Mesendoderm (in vitro differentiated cells): ENCODE data around the gene UBAC2.

ENCODE experiments used
- DNase-seq: peaks from one replicate; pipeline ENCODE4 v3.0.0; 2013
- H2AK5ac ChIP-seq: 2 replicates; pipeline ENCODE4 v1.6.1; 2013; ENCODE audit warnings: low read length, inconsistent platforms
- H2BK120ac ChIP-seq: 2 replicates; pipeline ENCODE4 v1.6.1; 2013; ENCODE audit warnings: low read depth, mild to moderate bottlenecking, low read length, moderate library complexity, mixed read lengths
- H2BK15ac ChIP-seq: replicated peaks from 2 replicates; pipeline ENCODE4 v1.6.1; 2013; ENCODE audit warnings: low read depth, mild to moderate bottlenecking, moderate library complexity
- H2BK5ac ChIP-seq: 2 replicates; pipeline ENCODE4 v1.6.1; 2013; ENCODE audit warnings: low read length, inconsistent platforms
- H3K18ac ChIP-seq: 2 replicates; pipeline ENCODE4 v1.6.1; 2013; ENCODE audit warnings: mild to moderate bottlenecking, low read length, mixed read lengths
- H3K23ac ChIP-seq: one replicate; pipeline ENCODE4 v1.6.1; 2013; ENCODE audit warnings: low read length
- H3K27ac ChIP-seq: 2 replicates; pipeline ENCODE4 v1.5.1; 2013; ENCODE audit warnings: low read depth, mild to moderate bottlenecking, inconsistent platforms, low read length, moderate library complexity
- H3K27me3 ChIP-seq: 2 replicates; pipeline ENCODE4 v1.6.1; 2013; ENCODE audit warnings: low read length, control low read depth, mild to moderate bottlenecking, inconsistent platforms; ENCODE audit not compliant: insufficient read depth, poor library complexity
- H3K36me3 ChIP-seq: 2 replicates; pipeline ENCODE4 v1.6.1; 2013; ENCODE audit warnings: low read length, inconsistent platforms; ENCODE audit not compliant: control insufficient read depth, insufficient read depth
- H3K4ac ChIP-seq: one replicate; pipeline ENCODE4 v1.6.1; 2013; ENCODE audit warnings: low read depth, mild to moderate bottlenecking, low read length, moderate library complexity
- H3K4me1 ChIP-seq: 2 replicates; pipeline ENCODE4 v1.6.1; 2013; ENCODE audit warnings: low read depth, low read length, inconsistent platforms; ENCODE audit not compliant: control insufficient read depth
- H3K4me2 ChIP-seq: 2 replicates; pipeline ENCODE4 v1.6.1; 2013; ENCODE audit warnings: low read length
- H3K4me3 ChIP-seq: 2 replicates; pipeline ENCODE4 v1.5.1; 2013; ENCODE audit warnings: mild to moderate bottlenecking, low read length
- H3K56ac ChIP-seq: one replicate; pipeline ENCODE4 v1.6.1; 2013; ENCODE audit warnings: low read length
- H3K79me1 ChIP-seq: 2 replicates; pipeline ENCODE4 v1.6.1; 2013; ENCODE audit warnings: low read length, inconsistent platforms
- H3K79me2 ChIP-seq: 2 replicates; pipeline ENCODE4 v1.6.1; 2013; ENCODE audit warnings: mild to moderate bottlenecking, low read length; ENCODE audit not compliant: control insufficient read depth, insufficient read depth
- H3K9ac ChIP-seq: 2 replicates; pipeline ENCODE4 v1.6.1; 2013; ENCODE audit warnings: low read length, inconsistent platforms
- H4K5ac ChIP-seq: one replicate; pipeline ENCODE4 v1.6.1; 2013; ENCODE audit warnings: low read length
- H4K8ac ChIP-seq: one replicate; pipeline ENCODE4 v1.6.1; 2013; ENCODE audit warnings: low read depth, mild to moderate bottlenecking, control low read depth, low read length, moderate library complexity
- WGBS: extraction: QIAGEN DNeasy Blood & Tissue Kit; methylation state at CpG from one replicate; pipeline ENCODE4 v1.1.7; 2013; ENCODE audit warnings: low lambda C conversion rate, missing lambda C conversion rate; ENCODE audit not compliant: insufficient coverage; ENCODE audit errors: extremely low coverage; 5-methylcytosine and 5-hydroxymethylcytosine counted together

The UBAC2 gene

GRCh38 chr13:99404005-99404755, 203.5 kb downstream of the UBAC2 start:
- Histone ChIP-seq H3K4ac (no peak overlapping the region), H4K8ac (no peak overlapping the region), H3K27ac (no peak overlapping the region), H3K9ac (no peak overlapping the region), H3K56ac (no peak overlapping the region), H3K4me1 (no peaks in the 10 kb centered on the region), H3K79me2 (no peaks in the 10 kb centered on the region), H4K5ac (no peak overlapping the region), H3K23ac (no peak overlapping the region), H3K36me3 (no peaks in the 10 kb centered on the region), H2BK120ac (no peak overlapping the region), H2AK5ac (no peak overlapping the region), H3K79me1 (no peaks in the 10 kb centered on the region), H3K18ac (no peak overlapping the region), H3K4me2 (no peak overlapping the region), H2BK5ac (no peak overlapping the region), H3K27me3 (no peaks in the 10 kb centered on the region), H3K4me3 (no peak overlapping the region), H2BK15ac (no peak overlapping the region)
- no peak for DNase-seq
- WGBS: no CpG with 5 or more reads among the region's 24 CpGs

GRCh38 chr13:99405966-99406365, 205.3 kb downstream of the UBAC2 start:
- no peak for DNase-seq
- WGBS: no CpG with 5 or more reads among the region's 15 CpGs
- Histone ChIP-seq H3K36me3 (no peaks in the 10 kb centered on the region), H3K4ac (no peak overlapping the region), H2AK5ac (no peak overlapping the region), H3K4me2 (no peak overlapping the region), H3K4me3 (no peak overlapping the region), H3K56ac (no peak overlapping the region), H3K4me1 (no peaks in the 10 kb centered on the region), H3K27ac (no peak overlapping the region), H3K79me1 (no peaks in the 10 kb centered on the region), H3K27me3 (no peaks in the 10 kb centered on the region), H3K18ac (no peak overlapping the region), H3K23ac (no peak overlapping the region), H3K79me2 (no peaks in the 10 kb centered on the region), H2BK120ac (no peak overlapping the region), H4K8ac (no peak overlapping the region), H2BK5ac (no peak overlapping the region), H3K9ac (no peak overlapping the region), H2BK15ac (no peak overlapping the region), H4K5ac (no peak overlapping the region)

- H3K79me1 ChIP-seq: no peaks in the 10 kb centered on the region
- H3K4ac ChIP-seq: no peak overlapping the region
- no peak overlapping the region for H4K8ac ChIP-seq
- no peak overlapping the region for H2BK120ac ChIP-seq
- H3K56ac ChIP-seq: no peak overlapping the region
- DNase-seq: no peak
- H3K23ac ChIP-seq: no peak overlapping the region
- no peaks in the 10 kb centered on the region for H3K27me3 ChIP-seq
- H3K27ac ChIP-seq: no peak overlapping the region
- no peaks in the 10 kb centered on the region for H3K4me1 ChIP-seq
- H3K79me2 ChIP-seq: no peaks in the 10 kb centered on the region
- no CpG with 5 or more reads among the region's 6 CpGs for WGBS
- H3K18ac ChIP-seq: no peak overlapping the region
- no peak overlapping the region for H2BK5ac ChIP-seq
- no peak overlapping the region for H3K9ac ChIP-seq
- no peak overlapping the region for H3K4me3 ChIP-seq
- no peak overlapping the region for H3K4me2 ChIP-seq
- H2BK15ac ChIP-seq: no peak overlapping the region
- H4K5ac ChIP-seq: no peak overlapping the region
- H3K36me3 ChIP-seq: no peaks in the 10 kb centered on the region
- no peak overlapping the region for H2AK5ac ChIP-seq
Measured at GRCh38 chr13:99406799-99407201, 206.1 kb downstream of the UBAC2 start.

GRCh38 chr13:99407906-99408702, 207.4 kb downstream of the UBAC2 start:
- Histone ChIP-seq H2BK120ac (no peak overlapping the region), H3K9ac (no peak overlapping the region), H3K36me3 (no peaks in the 10 kb centered on the region), H3K27me3 (no peaks in the 10 kb centered on the region), H4K8ac (no peak overlapping the region), H3K56ac (no peak overlapping the region), H3K4ac (no peak overlapping the region), H3K79me2 (no peaks in the 10 kb centered on the region), H3K4me2 (no peak overlapping the region), H4K5ac (no peak overlapping the region), H3K4me3 (no peak overlapping the region), H3K4me1 (no peaks in the 10 kb centered on the region), H2AK5ac (no peak overlapping the region), H3K27ac (no peak overlapping the region), H3K79me1 (no peaks in the 10 kb centered on the region), H3K23ac (no peak overlapping the region), H2BK15ac (no peak overlapping the region), H3K18ac (no peak overlapping the region), H2BK5ac (no peak overlapping the region)
- DNase-seq: no peak
- WGBS: no CpG with 5 or more reads among the region's 33 CpGs

DNA sequence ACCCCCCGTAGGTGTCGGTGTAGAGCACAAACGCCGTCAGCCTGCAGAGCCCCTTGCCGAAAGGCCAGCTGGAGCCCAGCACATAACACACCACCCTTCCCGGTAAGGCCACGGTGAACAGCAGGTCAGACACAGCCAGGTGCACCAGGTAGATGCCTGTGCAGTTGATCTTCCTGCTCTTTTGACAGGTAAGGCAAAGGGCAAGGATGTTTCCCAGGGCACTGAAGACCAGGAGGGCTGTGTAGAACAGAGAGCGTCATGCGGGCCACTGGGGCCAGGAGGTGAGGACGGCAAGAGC, 208.0 kb downstream of the UBAC2 start:
- no peak overlapping the region for H3K4me3 ChIP-seq
- no peak for DNase-seq

More for the DNA sequence above, 208.0 kb downstream of the UBAC2 start:
- no peak overlapping the region for H3K4me2 ChIP-seq
- no peak overlapping the region for H2BK15ac ChIP-seq
- no peaks in the 10 kb centered on the region for H3K36me3 ChIP-seq
- no peak overlapping the region for H3K56ac ChIP-seq
- no peak overlapping the region for H4K5ac ChIP-seq
- no peak overlapping the region for H3K4ac ChIP-seq
- H3K4me1 ChIP-seq: no peaks in the 10 kb centered on the region
- no peaks in the 10 kb centered on the region for H3K79me2 ChIP-seq
- WGBS: no CpG with 5 or more reads among the region's 10 CpGs
- H3K9ac ChIP-seq: no peak overlapping the region
- no peak overlapping the region for H3K18ac ChIP-seq
- H4K8ac ChIP-seq: no peak overlapping the region
- no peak overlapping the region for H3K27ac ChIP-seq
- H2BK5ac ChIP-seq: no peak overlapping the region
- no peaks in the 10 kb centered on the region for H3K79me1 ChIP-seq
- H3K23ac ChIP-seq: no peak overlapping the region
- H3K27me3 ChIP-seq: no peaks in the 10 kb centered on the region
- no peak overlapping the region for H2BK120ac ChIP-seq
- no peak overlapping the region for H2AK5ac ChIP-seq
